Stimulated activated CD4-positive, alpha-beta T cell treated with anti-CD3 and anti-CD28 coated beads, Interleukin-1b, Interleukin-23, amount 100 ng/mL, for 4 hours (primary cell): Measurements from ENCODE around the gene ERC1.

Source experiments
- DNase-seq, 2 donors: peaks; one replicate each; pipeline ENCODE4 v3.0.0-alpha.2; 2020; ENCODE audit warnings: low read depth in 2 of 2

The ERC1 gene

GRCh38 chr12:1391722-1392121 lies 400.7 kb downstream of the ERC1 start:
- DNase-seq, result no peak

GRCh38 chr12:1395421-1395955 lies 404.5 kb downstream of the ERC1 start:
- no peak for DNase-seq

GRCh38 chr12:1398673-1399072 lies 407.6 kb downstream of the ERC1 start:
- DNase-seq, result no peak

GRCh38 chr12:1401891-1402290 lies 410.9 kb downstream of the ERC1 start:
- no peak for DNase-seq

- no peak for DNase-seq
Observed at GRCh38 chr12:1403417-1403816, 412.4 kb downstream of the ERC1 start.

GRCh38 chr12:1405619-1406018 lies 414.6 kb downstream of the ERC1 start:
- no peak for DNase-seq

GRCh38 chr12:1410794-1411193 lies 419.8 kb downstream of the ERC1 start:
- DNase-seq, result no peak

- no peak for DNase-seq
Observed at GRCh38 chr12:1413930-1414329, 422.9 kb downstream of the ERC1 start.

GRCh38 chr12:1418144-1418543 lies 427.1 kb downstream of the ERC1 start:
- DNase-seq, result no peak

GRCh38 chr12:1419849-1420371 lies 428.9 kb downstream of the ERC1 start:
- no peak for DNase-seq

GRCh38 chr12:1421091-1421846 lies 430.2 kb downstream of the ERC1 start:
- DNase-seq, result no peak

- DNase-seq, result no peak
Observed at GRCh38 chr12:1422604-1423315, 431.7 kb downstream of the ERC1 start.

GRCh38 chr12:1424674-1425395 lies 433.8 kb downstream of the ERC1 start:
- no peak for DNase-seq

GRCh38 chr12:1425396-1425729 lies 434.3 kb downstream of the ERC1 start:
- no peak for DNase-seq

GRCh38 chr12:1428671-1429070 lies 437.6 kb downstream of the ERC1 start:
- DNase-seq, result no peak

GRCh38 chr12:1429980-1430379 lies 439.0 kb downstream of the ERC1 start:
- DNase-seq, result no peak

GRCh38 chr12:1434296-1434955 lies 443.4 kb downstream of the ERC1 start:
- no peak for DNase-seq

- no peak for DNase-seq
Observed at GRCh38 chr12:1435044-1435443, 444.0 kb downstream of the ERC1 start.

- no peak for DNase-seq
Observed at GRCh38 chr12:1435456-1435855, 444.4 kb downstream of the ERC1 start.

- DNase-seq, result no peak
Observed at GRCh38 chr12:1436015-1436414, 445.0 kb downstream of the ERC1 start.

GRCh38 chr12:1436981-1437380 lies 446.0 kb downstream of the ERC1 start:
- no peak for DNase-seq

GRCh38 chr12:1439201-1439600 lies 448.2 kb downstream of the ERC1 start:
- DNase-seq, result no peak
